ENCODE results near the gene AK2.

Gene AK2

DNA sequence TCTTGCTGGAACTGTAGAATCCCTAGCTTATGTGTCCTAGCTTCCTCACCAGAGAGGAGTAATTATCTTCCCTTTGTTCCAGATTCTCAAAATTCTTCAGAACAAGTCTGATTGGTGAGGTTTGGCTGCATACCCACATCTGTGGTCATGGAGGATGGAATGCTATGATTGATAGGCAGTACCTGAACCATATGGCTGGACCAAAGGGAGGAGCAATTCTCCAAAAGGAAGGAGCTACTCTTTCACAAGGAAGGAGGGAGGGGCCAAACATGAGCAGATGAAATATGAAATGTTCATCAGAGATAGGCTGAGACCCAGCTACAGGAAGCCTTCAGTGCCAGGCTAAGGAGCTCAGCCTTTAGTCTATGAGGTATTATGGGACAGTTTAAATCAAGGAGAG, 67.1 kb downstream of the AK2 start:
- DNase-seq, result no peak

DNA sequence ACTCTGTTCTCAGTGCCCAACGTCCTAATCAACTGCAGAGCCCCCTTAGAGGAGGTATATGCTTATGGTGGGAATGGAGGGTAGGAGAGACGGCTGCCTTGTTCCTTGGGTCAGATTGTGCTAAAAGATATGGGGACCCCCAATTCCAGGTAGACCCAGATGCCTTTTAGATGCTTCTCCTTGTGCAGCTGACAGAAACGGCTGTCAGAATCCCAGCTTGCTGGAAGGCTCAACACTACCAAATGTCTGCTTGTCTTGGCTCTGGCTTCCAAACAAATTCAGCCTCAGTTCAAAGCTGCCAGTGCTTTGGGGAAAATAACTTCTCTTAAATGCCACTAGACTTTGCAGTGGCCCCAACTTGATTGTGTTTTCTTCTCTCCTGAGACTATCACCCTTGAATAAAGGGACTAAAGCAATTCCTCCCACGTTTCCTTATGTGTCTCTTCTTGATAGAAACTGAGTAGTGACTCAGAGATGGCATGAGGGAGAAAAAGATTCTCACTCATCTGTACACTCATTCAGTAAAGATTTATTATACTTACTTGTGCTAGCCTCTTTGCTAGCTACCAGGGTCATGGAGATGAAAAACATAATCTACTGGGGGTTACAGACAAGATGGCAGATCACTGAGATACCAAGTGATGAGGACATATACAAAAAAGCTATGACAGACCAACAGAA, 68.7 kb downstream of the AK2 start:
- no peak for DNase-seq

DNA sequence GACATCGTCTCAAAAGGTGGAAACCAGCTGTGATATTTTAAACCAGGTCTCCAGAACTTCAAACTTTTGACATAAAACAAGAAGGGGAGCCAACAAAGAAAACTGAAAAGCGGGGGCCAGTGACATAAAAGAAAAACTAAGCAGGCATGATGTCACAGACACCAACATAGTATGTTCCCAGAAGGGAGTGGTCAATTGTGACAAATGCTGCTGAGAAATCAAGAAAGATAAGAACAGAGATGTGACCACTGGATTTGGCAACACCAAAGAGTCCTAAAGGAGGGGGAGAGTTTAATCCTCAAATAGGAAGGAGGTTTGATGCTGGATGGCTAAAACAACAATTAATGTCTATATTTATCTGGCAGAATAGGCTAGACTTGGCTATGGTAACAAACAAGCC, 69.8 kb downstream of the AK2 start:
- no peak for DNase-seq

DNA sequence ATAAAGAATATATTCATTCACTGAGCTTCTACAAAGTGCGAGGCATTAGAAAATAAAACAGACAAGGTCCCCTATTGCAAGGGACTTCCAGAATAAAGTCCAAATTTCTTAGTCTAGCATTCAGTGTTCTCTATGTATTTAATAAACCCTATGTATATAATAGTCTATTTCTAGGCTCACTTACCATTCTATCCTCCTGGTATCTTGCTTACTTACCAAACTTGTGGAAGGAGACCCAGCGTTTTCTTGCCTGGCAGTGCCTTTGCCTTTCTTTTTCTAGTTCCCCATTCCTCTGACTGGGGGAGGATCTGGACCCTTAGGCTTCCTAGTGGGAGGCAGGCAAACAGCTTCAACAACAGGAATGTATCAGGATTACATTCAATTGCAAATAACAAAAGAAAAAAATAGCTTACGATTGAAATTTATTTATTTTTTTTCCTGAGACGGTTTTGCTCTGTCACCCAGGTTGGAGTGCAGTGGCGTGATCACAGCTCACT, 71.4 kb downstream of the AK2 start:
- DNase-seq, result no peak

DNA sequence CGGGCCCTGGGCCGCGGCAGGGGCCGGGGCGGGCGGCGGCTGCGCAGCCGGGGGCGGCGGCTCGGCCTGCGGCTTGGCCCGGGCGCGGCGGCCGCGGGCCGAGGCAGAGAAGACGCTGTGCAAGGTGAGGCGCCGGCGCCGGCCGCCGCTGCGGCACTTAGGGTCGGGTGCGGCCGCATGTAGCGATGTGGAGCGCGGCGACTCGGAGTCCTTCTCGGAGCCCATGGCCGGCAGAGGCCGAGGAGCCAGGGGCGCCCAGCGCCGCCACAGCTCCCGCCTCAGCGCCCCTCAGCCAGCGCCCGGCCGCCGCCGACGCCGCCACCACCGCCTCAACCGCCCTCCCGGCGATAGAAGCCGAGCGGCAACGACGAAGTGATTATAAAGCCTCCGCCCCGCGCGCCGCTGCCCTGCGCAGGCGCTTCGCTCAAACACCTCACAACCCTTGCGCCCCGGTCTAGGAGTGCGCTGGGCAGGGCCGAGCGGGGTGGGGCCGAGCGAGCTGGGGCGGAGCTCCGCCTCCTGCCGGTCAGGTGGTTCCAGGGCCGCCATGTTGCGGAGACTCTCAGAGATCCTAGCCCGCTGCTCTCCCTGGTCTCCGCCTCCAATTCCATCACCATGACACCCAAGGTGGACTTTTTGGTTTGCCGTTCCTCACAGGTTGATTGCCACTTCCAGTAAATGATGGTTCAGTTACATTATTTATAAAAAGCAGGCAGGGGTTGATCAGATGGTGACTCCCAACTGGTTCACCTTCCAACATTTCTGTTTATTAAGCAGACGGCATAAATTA, 72.0 kb downstream of the AK2 start, which contains the start of gene RNF19B:
Gene RNF19B, minus strand, starts transcription at position 349 of the 790 bp plus-strand sequence. Its CDS starts 124 bp downstream, at position 225.
- DNase-seq, result peak; percentile 96 to 97

DNA sequence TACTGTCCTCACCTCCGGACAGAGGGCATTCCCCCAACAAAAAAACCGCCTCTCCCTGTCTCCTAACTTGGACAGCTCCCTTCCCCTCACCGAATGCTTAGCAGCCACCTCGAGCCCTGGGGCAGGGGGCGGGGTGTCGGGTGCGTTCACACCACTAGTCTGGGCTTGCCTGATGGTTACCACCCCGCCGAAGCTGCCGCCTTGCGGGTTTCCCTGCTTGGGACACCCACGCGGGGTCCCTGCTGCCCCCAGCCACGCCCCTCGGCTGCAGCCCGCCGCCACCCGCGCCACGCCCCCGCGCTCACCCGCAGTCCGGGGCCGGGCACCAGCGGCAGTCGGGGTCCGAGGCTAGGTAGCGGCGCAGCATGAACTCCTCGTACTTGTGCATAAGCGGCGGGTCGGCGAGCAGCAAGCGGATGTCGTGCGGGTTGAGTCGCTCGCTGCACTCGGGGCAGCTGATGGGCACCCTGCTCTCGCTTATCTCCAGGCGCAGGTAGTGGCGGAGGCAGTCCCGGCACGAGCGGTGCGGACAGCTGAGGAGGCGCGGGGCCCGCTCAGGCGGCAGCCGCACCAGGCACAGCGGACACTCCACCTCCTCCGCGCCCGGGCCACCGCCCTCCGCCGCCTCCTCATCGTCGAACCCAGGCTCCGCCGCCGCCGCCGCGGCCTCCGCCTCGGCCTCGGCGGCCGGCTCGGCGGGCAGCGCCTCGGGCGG, 72.8 kb downstream of the AK2 start:
- peak; percentile 62 to 66 for DNase-seq

DNA sequence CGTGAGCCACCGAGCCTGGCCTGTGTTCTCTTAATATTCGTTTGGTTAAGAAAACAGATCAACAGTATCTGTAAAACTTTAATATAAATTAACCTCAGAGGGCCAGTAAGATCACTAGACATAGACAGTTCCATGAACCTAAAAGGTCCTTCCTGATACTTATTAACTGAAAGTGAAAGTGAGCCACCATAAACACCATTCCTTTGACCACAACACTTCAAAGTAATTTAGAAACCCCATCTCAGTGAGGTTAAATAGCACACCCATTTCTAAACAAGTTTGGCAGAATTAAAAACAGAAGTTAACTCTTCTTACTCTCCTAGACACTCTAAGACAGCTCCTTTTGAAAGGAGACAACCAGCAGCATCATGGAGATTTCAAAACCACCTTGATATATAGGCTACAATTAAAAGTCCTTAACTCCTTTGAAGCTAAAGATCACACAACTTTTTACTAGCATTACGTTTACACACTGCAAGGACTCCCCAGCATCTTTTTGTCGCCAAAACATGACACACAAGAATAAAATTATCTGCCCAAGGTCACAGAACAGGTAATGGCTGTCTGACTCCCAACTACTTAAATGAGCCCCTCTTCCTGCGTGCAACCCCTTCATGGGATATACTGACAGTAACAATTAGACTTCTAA, 74.3 kb downstream of the AK2 start:
- peak in 1 of 2 donors; percentile 49 for DNase-seq

DNA sequence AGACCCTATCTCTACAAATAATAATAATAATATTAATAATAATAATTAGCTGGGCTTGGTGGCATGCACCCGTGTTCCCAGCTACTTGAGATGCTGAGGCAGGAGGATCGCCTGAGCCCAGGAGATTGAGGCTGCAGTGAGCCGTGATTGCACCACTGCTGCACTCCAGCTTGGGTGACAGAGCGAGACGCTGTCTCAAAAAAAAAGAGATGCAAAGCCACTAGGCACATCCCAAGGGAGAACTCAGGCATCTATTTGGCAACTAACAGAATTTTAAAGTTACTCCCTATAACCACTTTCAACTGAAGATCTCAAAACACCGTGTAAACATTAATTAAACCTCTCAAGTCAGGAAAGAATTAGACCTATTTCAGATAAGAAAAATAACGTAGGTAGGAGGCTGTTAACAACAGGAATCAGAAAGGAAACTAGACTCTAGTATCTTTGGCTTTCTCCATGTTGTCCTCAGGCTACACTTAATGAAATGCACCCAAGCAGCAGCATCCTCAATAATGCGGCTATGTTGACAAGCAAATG, 75.8 kb downstream of the AK2 start:
- no peak for DNase-seq

DNA sequence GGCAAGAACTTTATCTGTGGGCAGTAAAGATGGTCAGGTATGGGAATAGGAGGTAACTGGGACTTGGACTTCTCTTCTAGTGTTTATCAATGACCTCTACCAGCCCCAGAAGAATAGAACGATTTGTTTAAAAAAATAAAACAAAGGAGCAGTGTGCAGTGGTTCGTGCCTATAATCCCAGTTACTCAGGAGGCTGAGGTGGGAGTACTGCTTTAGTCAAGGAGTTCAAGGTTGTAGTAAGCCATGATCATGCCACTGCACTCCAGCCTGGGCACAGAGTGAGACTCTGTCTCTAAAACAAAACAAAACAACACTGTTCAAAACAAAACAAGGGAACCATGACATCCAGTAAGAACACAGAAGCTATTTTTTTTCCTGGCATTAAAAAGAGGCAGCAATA, 76.3 kb downstream of the AK2 start:
- DNase-seq, result no peak

DNA sequence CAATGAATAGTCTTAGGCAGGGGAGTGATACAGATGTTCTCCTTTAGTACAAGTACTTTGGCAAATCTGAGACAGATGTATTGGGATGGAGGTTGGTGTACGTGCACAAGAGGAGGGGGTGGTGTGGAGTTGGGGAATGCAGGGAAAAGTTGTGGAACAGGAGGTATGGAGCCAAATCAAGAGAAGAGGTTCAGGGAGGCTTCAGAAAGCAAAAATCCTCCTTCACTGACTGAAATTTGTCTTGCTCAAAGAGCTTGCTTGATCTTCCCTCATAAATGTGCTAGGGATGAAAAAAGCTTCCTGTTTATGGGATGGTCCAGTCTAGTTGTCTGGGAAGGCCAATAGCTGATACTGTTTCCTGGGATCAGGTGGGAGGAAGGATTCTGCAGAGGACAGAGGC, 77.9 kb downstream of the AK2 start:
- no peak for DNase-seq

Data from CD4-positive, alpha-beta T cell treated with Interleukin-1 beta for 1 hour (primary cell).